Nephron progenitor cell (in vitro differentiated cells): Measurements from ENCODE around the gene CRISPLD2.
"Not testable (repeated sequence)": the region's sequence is repeated elsewhere in the genome, so short reads cannot be mapped to it uniquely, and the experiment has no call there.

ENCODE experiments used
- DNase-seq: peaks from one replicate; pipeline ENCODE4 v3.0.0; 2021
- H3K27ac Mint-ChIP-seq: 2 replicates; pipeline ENCODE4 v1.8.0; 2021; ENCODE audit warnings: mild to moderate bottlenecking, moderate library complexity, mixed read lengths
- H3K27me3 Mint-ChIP-seq: 2 replicates; pipeline ENCODE4 v1.8.0; 2021; ENCODE audit warnings: mild to moderate bottlenecking, low read depth, mixed read lengths; ENCODE audit not compliant: poor library complexity
- H3K36me3 Mint-ChIP-seq: 2 replicates; pipeline ENCODE4 v1.8.0; 2021; ENCODE audit warnings: low read depth, mixed read lengths
- H3K4me1 Mint-ChIP-seq: 2 replicates; pipeline ENCODE4 v1.8.0; 2021; ENCODE audit warnings: mixed read lengths
- H3K4me3 Mint-ChIP-seq: 2 replicates; pipeline ENCODE4 v1.8.0; 2021; ENCODE audit warnings: mild to moderate bottlenecking, moderate library complexity, mixed read lengths
- H3K9me3 Mint-ChIP-seq: 2 replicates; pipeline ENCODE4 v1.8.0; 2021; ENCODE audit warnings: mild to moderate bottlenecking, moderate library complexity, mixed read lengths
- TF ChIP-seq, protein P1 (sequence below): fragments of 200-600 bp; sonication (generic); IDR thresholded peaks from 2 replicates; pipeline ENCODE4 v1.5.0; 2021; ENCODE audit warnings: antibody characterized with exemption

CRISPLD2 gene

DNA sequence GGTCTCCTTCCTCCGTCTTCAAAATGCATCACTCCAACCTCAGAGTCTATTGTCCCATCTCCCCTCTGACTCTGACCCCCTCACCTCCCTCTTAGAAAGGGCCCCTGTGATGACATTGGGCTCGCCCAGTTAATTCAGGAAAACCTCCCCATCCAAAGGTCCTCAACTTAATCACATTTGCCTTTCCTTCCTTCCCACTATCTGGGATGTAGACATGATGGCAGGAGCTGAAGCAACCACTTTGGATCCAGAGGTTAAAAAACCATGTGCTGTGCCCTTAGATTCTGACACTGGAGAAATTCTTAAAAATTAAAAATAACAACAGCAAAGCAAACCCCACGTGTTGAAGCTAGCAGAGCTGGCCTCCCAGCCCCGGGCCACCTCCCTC, 111.3 kb downstream of the CRISPLD2 start:
- no peak for DNase-seq
- Mint-ChIP-seq H3K4me3 (no peak overlapping the region), H3K36me3 (no peaks in the 10 kb centered on the region), H3K27me3 (peaks cover 13% of the 10 kb centered on the region), H3K9me3 (no peaks in the 10 kb centered on the region), H3K4me1 (peaks cover 23% of the 10 kb centered on the region), H3K27ac (no peak overlapping the region)
- TF ChIP-seq, protein P1, sequence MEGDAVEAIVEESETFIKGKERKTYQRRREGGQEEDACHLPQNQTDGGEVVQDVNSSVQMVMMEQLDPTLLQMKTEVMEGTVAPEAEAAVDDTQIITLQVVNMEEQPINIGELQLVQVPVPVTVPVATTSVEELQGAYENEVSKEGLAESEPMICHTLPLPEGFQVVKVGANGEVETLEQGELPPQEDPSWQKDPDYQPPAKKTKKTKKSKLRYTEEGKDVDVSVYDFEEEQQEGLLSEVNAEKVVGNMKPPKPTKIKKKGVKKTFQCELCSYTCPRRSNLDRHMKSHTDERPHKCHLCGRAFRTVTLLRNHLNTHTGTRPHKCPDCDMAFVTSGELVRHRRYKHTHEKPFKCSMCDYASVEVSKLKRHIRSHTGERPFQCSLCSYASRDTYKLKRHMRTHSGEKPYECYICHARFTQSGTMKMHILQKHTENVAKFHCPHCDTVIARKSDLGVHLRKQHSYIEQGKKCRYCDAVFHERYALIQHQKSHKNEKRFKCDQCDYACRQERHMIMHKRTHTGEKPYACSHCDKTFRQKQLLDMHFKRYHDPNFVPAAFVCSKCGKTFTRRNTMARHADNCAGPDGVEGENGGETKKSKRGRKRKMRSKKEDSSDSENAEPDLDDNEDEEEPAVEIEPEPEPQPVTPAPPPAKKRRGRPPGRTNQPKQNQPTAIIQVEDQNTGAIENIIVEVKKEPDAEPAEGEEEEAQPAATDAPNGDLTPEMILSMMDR, result no peak

DNA sequence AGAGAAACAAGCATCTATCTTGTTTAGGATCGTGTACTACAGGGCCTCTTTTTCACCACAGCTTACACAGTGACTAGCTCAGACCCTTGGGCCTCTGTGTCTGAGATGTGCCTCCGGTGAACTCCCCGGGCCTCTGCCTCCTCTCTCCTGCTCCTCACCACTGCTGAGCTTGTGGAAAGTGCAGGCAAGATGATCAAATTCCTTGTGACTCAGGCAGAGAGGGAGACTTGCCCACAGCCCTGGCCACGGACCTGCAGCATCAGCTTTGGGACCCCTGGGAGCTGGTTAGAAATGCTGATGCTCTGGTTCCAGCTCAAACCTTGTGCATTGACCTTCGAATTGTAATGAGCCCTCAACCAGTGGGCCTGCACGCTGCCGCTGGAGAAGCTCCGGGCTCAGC, 111.7 kb downstream of the CRISPLD2 start:
- Mint-ChIP-seq H3K27ac (no peak overlapping the region), H3K9me3 (no peaks in the 10 kb centered on the region), H3K27me3 (peaks cover 12% of the 10 kb centered on the region), H3K4me3 (no peak overlapping the region), H3K36me3 (no peaks in the 10 kb centered on the region), H3K4me1 (peaks cover 20% of the 10 kb centered on the region)
- TF ChIP-seq, protein P1, result no peak
- DNase-seq, result no peak

DNA sequence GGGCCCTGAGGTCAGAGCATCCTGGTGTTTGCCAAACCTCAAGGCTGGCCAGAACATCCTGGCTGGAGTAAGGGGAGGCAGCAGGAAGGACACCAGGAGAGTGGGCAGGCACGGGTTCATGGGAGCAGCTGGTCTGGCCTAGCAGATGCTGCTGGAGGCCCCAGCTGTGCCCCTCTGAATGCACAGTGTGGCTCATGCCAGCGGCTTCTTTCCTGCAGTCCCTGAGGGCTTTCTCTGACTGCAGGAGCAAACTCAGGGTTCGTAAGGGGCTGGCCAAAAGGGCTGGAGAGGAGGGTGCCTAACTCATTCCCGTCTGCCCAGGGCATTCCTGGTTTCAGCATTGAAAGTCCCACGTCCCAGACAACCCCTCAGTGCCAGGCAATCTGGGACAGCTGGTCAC, 112.9 kb downstream of the CRISPLD2 start:
- H3K27ac Mint-ChIP-seq, result no peak overlapping the region
- TF ChIP-seq, protein P1, result no peak
- H3K4me3 Mint-ChIP-seq, result no peak overlapping the region

DNA sequence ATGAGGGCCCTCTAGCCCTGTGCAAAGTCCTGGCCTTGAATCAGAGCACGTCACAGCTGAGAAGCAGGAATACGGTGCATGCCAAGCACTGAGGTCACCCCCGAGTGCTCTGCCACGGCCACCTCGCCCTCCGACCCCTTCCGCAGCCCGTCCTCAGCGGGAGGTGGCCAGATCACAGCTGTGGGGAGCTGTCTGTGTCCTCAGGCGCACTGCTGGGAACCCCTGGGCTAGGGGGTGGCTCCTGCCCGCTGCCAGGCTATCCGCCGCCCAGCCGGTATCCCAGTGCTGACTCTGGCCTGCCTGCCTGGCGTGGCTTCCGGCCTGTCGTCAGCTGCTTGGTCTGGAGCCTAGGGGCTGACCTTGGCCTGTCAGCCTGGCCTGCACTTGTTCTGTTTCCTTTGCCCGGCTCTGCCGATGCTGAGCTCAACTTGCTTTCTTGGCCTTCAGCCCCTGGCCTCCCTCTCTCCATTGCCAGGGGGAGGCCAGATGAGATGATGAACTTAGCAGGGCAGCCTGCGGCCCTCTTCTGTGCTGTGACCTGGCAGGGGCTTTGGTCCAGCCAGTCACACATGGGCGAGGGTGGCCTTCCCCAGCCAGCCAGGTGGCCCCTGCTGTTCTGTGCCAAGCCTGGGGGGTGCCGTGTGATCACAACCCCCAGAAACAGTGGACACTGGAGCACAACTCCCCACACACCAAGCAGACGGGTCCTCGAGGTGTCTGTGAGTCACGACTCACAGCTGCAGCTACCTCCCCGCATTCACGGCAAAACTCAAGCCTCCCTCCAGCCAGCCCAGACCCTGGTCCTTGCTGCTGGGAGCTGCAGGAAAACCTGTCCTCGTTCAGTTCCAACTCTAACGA, 114.2 kb downstream of the CRISPLD2 start:
- Mint-ChIP-seq H3K4me1 (peaks cover 24% of the 10 kb centered on the region), H3K27ac (no peak overlapping the region), H3K36me3 (no peaks in the 10 kb centered on the region), H3K27me3 (peaks cover 7% of the 10 kb centered on the region), H3K9me3 (no peaks in the 10 kb centered on the region), H3K4me3 (no peak overlapping the region)
- TF ChIP-seq, protein P1, result no peak
- DNase-seq, result no peak

More for the DNA sequence above, 112.9 kb downstream of the CRISPLD2 start:
- no peaks in the 10 kb centered on the region for H3K9me3 Mint-ChIP-seq
- DNase-seq, result no peak
- no peaks in the 10 kb centered on the region for H3K36me3 Mint-ChIP-seq
- peaks cover 21% of the 10 kb centered on the region for H3K4me1 Mint-ChIP-seq
- peaks cover 10% of the 10 kb centered on the region for H3K27me3 Mint-ChIP-seq

DNA sequence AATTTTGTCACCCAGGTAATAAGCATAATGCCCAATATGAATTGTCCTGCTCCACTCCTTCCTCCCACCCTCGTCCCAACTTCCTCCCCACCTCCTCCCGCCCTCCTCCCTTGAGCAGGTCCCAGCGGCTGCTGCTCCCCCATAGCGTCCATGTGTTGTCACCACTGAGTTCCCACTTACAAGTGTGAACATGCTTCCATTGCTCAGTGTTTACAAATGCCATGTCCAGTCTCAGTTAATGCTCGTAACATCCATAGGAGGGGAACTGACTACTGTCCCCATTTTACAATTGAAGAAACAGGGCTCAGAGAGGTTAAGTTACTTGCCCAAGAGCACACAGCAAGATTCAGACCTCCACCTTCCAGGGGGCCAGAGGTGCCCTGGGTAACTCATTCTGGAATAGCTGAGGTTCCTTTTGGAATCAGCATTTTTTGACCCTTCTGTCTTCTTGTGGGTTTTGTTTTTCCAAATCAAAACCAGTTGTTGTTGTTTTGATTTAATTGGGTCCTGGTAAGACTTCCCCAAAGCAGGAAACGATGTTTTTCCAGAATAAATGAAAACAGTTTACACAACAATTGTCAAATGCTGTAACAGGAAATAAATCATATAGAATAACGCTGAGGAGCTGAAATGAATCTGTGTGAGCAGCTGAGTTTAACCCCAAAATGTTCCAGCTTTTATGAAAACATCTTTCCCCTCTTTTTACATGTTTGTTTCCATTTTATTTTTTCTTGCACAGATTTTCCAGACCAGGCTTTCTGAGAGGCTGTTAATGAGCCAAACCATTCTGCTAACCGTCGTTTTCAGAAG, 117.6 kb downstream of the CRISPLD2 start:
- Mint-ChIP-seq H3K27ac (no peak overlapping the region), H3K36me3 (no peaks in the 10 kb centered on the region), H3K27me3 (peaks cover 10% of the 10 kb centered on the region), H3K4me3 (no peak overlapping the region), H3K9me3 (peaks cover 4% of the 10 kb centered on the region), H3K4me1 (peaks cover 17% of the 10 kb centered on the region)
- no peak for DNase-seq
- TF ChIP-seq, protein P1, result no peak

DNA sequence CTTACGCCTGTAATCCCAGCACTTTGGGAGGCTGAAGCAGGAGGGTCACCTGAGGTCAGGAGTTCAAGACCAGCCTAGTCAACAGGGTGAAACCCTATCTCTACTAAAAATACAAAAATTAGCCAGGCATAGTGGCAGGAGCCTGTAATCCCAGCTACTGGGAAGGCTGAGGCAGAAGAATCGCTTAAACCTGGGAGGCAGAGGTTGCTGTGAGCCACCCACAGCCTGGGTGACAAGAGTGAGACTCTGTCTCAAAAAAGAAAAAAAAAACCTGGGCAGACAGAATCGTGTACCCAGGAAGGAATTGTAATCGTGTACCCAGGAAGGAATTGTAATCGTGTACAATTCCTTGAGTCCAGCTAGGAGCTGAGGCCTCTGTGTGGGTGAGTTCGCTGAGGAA, 118.8 kb downstream of the CRISPLD2 start:
- peaks cover 15% of the 10 kb centered on the region for H3K4me1 Mint-ChIP-seq
- not testable (repeated sequence) for H3K27me3 Mint-ChIP-seq, DNase-seq, H3K36me3 Mint-ChIP-seq, H3K4me3 Mint-ChIP-seq, H3K27ac Mint-ChIP-seq
- peaks cover 12% of the 10 kb centered on the region for H3K9me3 Mint-ChIP-seq
